Testis (tissue), 3 donors: ENCODE measurements around the gene FHIT. TPM values are rescaled to one million over a fixed set of nuclear protein-coding genes. Genes with fewer than 3 reads are reported as not detected.

ENCODE experiments used
- DNase-seq: peaks from one replicate; pipeline ENCODE4 v3.0.0-alpha.2; 2019
- H3K27ac ChIP-seq, 2 donors: fragments of 200-600 bp; sonication (generic); one replicate each; pipeline ENCODE4 v1.5.1; 2019
- H3K27me3 ChIP-seq: fragments of 200-600 bp; sonication (generic); one replicate; pipeline ENCODE4 v1.5.1; 2019
- H3K36me3 ChIP-seq: fragments of 200-600 bp; sonication (generic); one replicate; pipeline ENCODE4 v1.5.1; 2017; ENCODE audit warnings: low read depth; ENCODE audit errors: missing control alignments
- H3K4me1 ChIP-seq: fragments of 200-600 bp; sonication (generic); one replicate; pipeline ENCODE4 v1.5.1; 2019
- H3K4me3 ChIP-seq, 2 donors: fragments of 200-600 bp; sonication (generic); one replicate each; pipeline ENCODE4 v1.5.1; 2017 to 2019
- H3K9me3 ChIP-seq: fragments of 200-600 bp; sonication (generic); one replicate; pipeline ENCODE4 v1.5.1; 2017
- POLR2A ChIP-seq: fragments of 450-650 bp; IDR thresholded peaks from one replicate; pipeline ENCODE4 v1.6.1; 2017; ENCODE audit warnings: antibody characterized with exemption, mild to moderate bottlenecking, moderate library complexity
- WGBS, 2 donors: methylation state at CpG; one replicate each; pipeline ENCODE4 v1.1.5; 2018; 5-methylcytosine and 5-hydroxymethylcytosine counted together
- intact Hi-C: fragments of 100-400 bp; cut with DNase I; formaldehyde crosslinking; loops from one replicate; pipeline ENCODE4 v1.15.1; 2023; ENCODE audit warnings: low total_unique reads
- polyA plus RNA-seq: library from polyadenylated mRNA; stranded (reverse); fragments of 350-450 nt; fragmentation: Illumina TruSeq; extraction: RNeasy Lipid Tissue Mini Kit (QIAGEN cat#74804); gene quantifications from one replicate; pipeline ENCODE4 v1.2.3, GENCODE V29; 2014; ENCODE audit warnings: low read depth, low replicate concordance; ENCODE audit not compliant: insufficient read depth
- total RNA-seq, 2 donors: library from RNA; depleted of rRNA; stranded (reverse); fragments of >200 nt; gene quantifications; one replicate each; pipeline ENCODE4 v1.2.3, GENCODE V29; 2016
- TF ChIP-seq, protein P1 (sequence below), 3 experiments: fragments of 450-650 bp in 2 of 3; fragments of 200-600 bp in 1 of 3; sonication (generic) in 1 of 3; IDR thresholded peaks; one replicate each; pipeline ENCODE4 v1.5.1; 2016 to 2019; ENCODE audit warnings: antibody characterized with exemption in 3 of 3, mild to moderate bottlenecking in 2 of 3, moderate library complexity in 1 of 3

Gene FHIT
- total and polyA plus RNA-seq, 3 donors from 2014 or later, result 10.1 to 29.6 (median 15.5) TPM

DNA sequence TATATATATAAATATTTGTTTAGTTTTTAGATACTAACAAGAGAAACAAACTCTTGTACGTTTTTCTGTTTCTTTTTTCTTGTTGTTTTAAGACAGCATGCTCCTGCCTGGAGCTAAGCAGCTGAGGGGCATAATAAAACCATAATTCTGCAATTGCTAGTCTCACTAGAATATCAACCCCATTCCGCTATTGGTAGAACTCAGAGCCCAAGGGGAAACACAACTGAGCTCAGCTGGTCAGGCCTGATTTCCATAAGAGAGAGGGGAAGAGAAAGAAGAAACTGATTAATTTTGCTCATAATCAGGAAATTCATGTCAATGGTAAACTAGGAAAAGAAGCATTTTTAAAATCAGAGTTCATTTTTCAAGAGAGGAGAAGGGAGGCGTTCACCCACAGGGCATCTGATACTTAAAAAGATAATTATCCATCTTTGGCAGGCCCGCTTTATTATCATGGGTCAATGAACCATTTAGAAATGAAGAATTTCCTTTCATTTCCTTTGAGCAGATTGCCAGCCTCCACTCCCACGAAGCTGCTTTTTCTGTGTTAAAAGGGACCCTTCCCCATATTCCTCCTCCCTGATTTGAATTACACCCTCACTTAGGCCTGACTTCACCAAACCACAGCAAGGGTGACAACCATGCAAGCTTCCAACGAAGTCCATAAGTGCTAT lies 1236.1 kb downstream of the FHIT start:
- WGBS, 2 donors, result 83% methylated on average over 6 of the region's 6 CpGs
- intact Hi-C loops, result no loop called here

DNA sequence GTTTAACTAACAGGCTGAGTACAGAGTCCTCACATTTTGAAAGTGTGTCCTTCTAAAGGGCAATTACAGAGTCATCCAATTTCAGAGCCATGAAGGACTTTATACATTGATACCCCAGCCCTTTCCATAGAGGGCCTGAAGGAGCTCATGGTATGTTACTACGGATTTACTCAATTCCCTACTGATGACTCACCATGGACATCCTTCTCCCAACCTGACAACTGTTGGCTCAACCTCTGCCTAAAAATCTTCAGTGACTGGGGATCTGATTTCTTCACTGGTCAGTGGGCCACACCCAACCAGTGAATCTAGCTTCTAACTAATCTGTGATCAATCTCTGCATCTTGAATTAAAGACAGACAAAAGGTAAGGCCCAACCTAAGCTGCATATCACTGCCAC lies 1238.0 kb downstream of the FHIT start:
- Histone ChIP-seq H3K27ac (no peak overlapping the region), H3K4me1 (no peaks in the 10 kb centered on the region), H3K9me3 (no peaks in the 10 kb centered on the region), H3K4me3 (no peak overlapping the region), H3K27me3 (no peaks in the 10 kb centered on the region), H3K36me3 (no peaks in the 10 kb centered on the region)
- WGBS, 2 donors, result 86 to 100% methylated on average over 1 of the region's 1 CpG
- intact Hi-C loops, result no loop called here
- TF ChIP-seq, protein P1, sequence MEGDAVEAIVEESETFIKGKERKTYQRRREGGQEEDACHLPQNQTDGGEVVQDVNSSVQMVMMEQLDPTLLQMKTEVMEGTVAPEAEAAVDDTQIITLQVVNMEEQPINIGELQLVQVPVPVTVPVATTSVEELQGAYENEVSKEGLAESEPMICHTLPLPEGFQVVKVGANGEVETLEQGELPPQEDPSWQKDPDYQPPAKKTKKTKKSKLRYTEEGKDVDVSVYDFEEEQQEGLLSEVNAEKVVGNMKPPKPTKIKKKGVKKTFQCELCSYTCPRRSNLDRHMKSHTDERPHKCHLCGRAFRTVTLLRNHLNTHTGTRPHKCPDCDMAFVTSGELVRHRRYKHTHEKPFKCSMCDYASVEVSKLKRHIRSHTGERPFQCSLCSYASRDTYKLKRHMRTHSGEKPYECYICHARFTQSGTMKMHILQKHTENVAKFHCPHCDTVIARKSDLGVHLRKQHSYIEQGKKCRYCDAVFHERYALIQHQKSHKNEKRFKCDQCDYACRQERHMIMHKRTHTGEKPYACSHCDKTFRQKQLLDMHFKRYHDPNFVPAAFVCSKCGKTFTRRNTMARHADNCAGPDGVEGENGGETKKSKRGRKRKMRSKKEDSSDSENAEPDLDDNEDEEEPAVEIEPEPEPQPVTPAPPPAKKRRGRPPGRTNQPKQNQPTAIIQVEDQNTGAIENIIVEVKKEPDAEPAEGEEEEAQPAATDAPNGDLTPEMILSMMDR (IDR thresholded peaks at IDR 0.05), result no peak
- TF ChIP-seq POLR2A, result no peak
- no peak for DNase-seq

More for the DNA sequence above, 1236.1 kb downstream of the FHIT start:
- Histone ChIP-seq H3K27ac (no peak overlapping the region), H3K27me3 (no peaks in the 10 kb centered on the region), H3K4me1 (no peaks in the 10 kb centered on the region), H3K4me3 (no peak overlapping the region), H3K9me3 (no peaks in the 10 kb centered on the region), H3K36me3 (no peaks in the 10 kb centered on the region)
- TF ChIP-seq POLR2A, result no peak
- TF ChIP-seq, protein P1 (IDR thresholded peaks at IDR 0.05), result no peak
- no peak for DNase-seq

DNA sequence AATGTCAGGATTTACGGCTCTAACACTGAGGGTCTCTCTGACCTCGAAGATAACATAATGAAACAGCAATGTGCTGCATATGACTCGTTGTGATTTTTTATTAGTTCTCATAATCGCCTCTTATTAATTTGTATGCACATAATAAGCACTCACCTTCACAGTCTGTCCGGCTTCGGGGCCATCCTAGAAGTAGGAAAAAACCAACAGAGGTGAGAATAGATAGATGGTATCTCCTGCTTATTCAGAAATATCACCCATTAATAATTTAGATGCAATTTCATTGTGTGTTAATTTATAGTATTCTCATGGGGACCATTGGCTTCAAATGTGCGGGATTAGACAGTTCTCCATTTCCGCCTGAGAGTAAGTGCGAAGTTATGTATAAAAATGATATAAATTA lies 1240.0 kb downstream of the FHIT start:
- intact Hi-C loops, result no loop called here
- DNase-seq, result no peak
- Histone ChIP-seq H3K27ac (no peak overlapping the region), H3K4me1 (no peaks in the 10 kb centered on the region), H3K4me3 (no peak overlapping the region), H3K9me3 (no peaks in the 10 kb centered on the region), H3K36me3 (no peaks in the 10 kb centered on the region), H3K27me3 (no peaks in the 10 kb centered on the region)
- 81 to 90% methylated on average over 9 of the region's 9 CpGs for WGBS, 2 donors
- TF ChIP-seq, protein P1 (IDR thresholded peaks at IDR 0.05), result no peak
- no peak for TF ChIP-seq POLR2A

DNA sequence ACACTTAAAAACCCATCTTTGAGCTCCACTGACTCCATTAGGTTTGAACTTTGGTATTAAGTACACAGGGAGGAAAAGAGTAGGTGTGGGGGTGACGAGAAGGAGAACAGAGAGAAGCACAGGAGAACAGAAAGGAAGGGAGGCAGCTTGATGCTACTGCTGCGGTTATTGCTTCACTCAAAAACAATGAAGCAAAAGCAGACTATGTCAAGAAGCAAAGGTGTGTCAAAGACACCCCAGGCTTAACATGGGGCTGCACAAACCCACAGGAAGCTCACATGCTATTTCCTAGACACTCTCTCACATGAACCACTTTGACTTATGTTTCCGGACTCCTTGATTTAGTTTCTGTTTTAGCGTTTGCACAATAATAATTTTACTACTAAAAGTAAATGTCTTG lies 1240.5 kb downstream of the FHIT start:
- Histone ChIP-seq H3K36me3 (no peaks in the 10 kb centered on the region), H3K4me3 (no peak overlapping the region), H3K4me1 (no peaks in the 10 kb centered on the region), H3K9me3 (no peaks in the 10 kb centered on the region), H3K27me3 (no peaks in the 10 kb centered on the region), H3K27ac (no peak overlapping the region)
- intact Hi-C loops, result no loop called here
- WGBS, 2 donors, result 70 to 78% methylated on average over 4 of the region's 4 CpGs
- TF ChIP-seq, protein P1 (IDR thresholded peaks at IDR 0.05), result no peak
- no peak for TF ChIP-seq POLR2A
- no peak for DNase-seq

DNA sequence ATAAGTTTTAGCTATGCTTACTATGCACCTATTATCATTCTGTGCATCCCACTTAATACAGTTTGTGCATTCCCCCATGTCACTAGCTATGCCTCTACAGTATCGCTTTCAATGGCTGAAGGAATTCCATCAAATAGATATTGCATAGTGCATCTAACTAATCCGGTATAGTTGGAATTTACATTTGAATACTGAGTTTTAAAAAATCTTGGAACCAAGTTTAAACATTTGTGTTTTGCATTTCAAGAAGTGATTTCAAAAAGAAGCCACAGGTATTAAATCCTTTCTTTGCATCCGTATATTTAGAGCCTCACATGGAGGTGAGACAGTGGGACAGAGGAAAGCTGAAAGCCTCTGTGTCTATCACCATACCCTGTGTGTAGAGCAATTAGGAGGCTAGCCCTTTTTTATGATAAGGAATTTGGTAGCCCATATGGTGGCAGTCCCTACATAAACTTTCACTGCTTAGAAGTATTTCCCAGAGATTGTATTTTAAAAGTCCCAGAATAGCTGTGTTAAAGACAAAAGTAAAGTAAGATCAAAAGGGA lies 1241.2 kb downstream of the FHIT start:
- WGBS, 2 donors, result 89 to 90% methylated on average over 3 of the region's 3 CpGs
- Histone ChIP-seq H3K4me1 (no peaks in the 10 kb centered on the region), H3K4me3 (no peak overlapping the region), H3K27ac (no peak overlapping the region), H3K27me3 (no peaks in the 10 kb centered on the region), H3K36me3 (no peaks in the 10 kb centered on the region), H3K9me3 (no peaks in the 10 kb centered on the region)
- TF ChIP-seq, protein P1 (IDR thresholded peaks at IDR 0.05), result no peak
- no peak for TF ChIP-seq POLR2A
- DNase-seq, result no peak
- intact Hi-C loops, result no loop called here
